Measurements from ENCODE around the gene PLEKHG3.

Gene PLEKHG3

DNA sequence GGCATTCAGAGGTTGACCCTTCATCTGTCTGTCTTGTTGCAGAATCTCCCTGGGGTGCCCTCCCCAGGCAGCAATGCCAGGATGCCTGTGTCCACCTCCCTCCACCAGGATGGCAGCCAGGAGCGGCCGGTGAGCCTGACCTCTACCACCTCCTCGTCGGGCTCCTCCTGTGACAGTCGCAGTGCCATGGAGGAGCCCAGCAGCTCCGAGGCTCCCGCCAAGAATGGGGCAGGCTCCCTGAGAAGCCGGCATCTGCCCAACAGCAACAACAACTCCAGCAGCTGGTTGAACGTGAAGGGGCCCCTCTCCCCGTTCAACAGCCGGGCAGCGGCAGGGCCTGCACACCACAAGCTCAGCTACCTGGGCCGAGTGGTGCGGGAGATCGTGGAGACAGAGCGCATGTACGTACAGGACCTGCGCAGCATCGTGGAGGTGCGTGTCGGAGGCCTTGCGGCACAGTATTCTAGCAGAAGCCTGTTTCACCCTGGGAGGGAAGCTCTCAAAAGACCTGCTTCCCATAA lies 23.4 kb downstream of the PLEKHG3 start:
- no peak for DNase-seq (ENCODE audit: low spot score)

DNA sequence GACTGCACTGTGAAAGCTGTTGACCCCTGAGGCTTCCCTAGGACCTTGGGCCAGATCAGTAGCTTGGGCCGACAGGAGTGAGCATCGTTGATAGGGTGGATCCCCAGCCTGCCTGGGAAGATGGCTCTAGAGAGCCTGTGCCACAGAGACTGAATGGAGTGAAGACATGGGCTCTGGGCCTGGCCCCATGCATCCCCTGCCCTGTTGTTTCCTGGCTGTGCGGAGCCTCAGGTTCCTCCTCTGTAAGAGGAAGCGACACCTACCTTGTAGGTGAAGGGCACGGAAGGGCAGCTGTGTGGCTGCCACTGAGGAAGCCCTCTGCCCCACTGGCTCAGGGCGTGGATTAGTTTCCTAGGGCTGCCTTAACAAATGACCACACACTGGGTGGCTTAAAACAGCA lies 23.9 kb downstream of the PLEKHG3 start:
- DNase-seq (ENCODE audit: low spot score), result no peak

DNA sequence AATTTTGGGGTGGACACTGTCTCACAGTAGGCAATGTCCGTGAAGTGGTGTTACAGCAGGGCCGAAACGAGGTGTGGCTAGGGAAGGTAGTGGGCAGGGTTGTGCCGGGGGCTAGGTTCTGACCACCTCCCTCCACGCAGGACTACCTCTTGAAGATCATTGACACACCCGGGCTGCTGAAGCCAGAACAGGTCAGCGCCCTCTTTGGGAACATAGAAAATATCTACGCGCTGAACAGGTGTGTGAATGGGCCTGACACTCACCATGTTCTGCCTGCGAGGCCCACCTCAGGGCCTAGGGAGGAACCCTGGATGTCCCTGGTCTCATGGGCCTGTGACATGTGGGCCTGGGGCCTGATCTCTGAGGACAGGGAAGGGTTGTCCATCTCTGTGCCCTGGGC lies 24.6 kb downstream of the PLEKHG3 start:
- DNase-seq (ENCODE audit: low spot score), result no peak

DNA sequence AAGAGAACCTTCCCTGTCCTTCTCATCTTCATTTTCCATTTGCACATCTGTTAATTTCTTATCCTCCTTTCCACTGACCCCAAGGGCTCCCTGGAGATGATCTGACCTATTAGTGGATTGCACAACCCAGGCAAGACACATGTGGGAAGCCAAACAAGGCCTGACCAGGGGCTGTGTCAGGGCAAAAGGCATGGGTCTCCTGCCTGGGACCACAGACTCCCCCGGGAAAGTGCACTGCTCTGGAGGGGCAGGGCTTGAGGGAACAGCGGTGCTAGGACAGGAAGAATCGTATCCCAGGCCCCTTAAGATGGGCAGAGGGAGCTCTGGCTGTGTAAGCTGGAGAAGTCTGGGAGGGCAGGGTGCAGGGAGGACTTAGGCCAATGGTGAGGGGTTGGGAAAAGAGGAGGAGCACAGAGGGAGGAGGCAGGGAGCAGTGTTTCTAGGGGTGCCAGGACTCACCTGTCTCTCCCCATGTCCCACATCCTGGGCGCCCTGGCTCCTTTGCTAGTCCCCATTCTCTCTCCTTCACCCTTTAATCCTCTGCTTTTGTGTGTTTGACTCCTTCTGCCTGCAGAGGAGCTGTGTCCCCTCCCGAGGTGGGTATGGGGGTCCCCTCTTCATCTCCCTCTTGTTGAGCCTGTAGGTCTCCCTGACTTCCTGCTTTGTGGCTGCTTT lies 25.3 kb downstream of the PLEKHG3 start:
- no peak for DNase-seq (ENCODE audit: low spot score)

DNA sequence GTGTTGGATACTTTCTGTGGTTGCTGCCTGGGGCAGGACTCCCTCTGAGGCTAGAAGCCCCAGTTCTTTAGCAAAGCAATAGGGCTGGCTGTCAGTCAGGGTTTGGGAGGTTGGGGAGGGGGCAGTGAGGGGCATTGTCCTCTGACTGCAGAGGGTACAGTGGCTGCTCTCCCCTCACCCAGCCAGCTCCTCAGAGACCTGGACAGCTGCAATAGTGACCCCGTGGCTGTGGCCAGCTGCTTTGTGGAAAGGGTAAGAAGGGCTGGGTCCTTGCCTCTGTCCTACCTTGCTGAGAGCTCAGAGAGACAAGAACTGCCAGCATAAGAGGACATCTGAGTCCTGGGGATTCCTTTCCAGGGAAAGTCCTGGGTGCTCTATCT lies 25.8 kb downstream of the PLEKHG3 start:
- DNase-seq (ENCODE audit: low spot score), result no peak

DNA sequence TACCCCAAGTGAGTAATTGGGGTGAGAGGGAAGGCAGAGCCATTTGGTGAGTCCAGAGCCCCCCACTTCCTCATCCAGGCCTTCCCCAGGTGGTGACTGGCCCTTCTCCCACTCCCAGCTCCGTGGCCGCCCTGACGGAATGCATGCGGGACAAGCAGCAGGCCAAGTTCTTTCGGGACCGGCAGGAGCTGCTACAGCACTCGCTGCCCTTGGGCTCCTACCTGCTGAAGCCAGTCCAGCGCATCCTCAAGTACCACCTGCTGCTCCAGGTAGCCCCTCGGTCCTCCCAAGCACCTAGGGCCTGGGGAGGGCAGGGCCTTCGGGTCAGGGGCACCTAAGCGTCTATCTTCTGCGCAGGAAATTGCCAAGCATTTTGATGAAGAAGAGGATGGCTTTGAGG lies 26.5 kb downstream of the PLEKHG3 start:
- no peak for DNase-seq (ENCODE audit: low spot score)

DNA sequence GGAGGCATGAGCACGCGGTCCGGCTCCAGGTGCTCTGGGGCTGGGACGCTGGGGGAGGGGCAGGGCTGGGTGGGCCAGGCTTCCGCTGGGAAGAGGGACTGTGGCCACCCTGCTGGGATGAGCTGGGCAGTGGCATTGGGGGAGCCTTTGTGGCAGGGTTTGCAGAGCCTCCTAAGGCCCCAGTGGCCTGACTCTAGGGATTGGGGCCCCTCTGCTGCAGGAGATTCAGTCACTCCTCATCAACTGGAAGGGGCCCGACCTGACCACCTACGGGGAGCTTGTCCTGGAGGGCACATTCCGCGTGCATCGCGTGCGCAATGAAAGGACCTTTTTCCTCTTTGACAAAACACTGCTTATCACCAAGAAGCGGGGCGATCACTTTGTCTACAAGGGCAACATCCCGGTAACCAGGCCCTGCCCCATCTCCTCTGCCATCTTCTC lies 26.9 kb downstream of the PLEKHG3 start:
- DNase-seq (ENCODE audit: low spot score), result no peak

DNA sequence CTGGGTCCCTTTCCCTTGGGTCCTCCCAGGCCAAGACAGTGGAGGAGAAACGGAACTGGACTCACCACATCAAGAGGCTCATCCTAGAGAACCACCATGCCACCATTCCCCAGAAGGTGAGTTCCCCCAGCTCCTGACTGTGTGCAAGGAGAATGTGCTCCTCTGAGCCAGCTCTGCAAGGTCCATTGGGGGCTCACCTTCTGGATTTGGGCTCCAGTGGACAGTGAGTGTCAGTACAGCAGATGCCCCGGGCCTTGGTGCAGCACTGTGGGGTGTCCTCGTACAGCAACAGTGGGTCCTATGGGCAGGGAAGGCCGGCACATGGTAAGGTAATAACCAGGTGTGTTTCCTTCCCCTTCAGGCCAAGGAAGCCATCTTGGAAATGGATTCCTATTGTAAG lies 27.8 kb downstream of the PLEKHG3 start:
- no peak for DNase-seq (ENCODE audit: low spot score)

DNA sequence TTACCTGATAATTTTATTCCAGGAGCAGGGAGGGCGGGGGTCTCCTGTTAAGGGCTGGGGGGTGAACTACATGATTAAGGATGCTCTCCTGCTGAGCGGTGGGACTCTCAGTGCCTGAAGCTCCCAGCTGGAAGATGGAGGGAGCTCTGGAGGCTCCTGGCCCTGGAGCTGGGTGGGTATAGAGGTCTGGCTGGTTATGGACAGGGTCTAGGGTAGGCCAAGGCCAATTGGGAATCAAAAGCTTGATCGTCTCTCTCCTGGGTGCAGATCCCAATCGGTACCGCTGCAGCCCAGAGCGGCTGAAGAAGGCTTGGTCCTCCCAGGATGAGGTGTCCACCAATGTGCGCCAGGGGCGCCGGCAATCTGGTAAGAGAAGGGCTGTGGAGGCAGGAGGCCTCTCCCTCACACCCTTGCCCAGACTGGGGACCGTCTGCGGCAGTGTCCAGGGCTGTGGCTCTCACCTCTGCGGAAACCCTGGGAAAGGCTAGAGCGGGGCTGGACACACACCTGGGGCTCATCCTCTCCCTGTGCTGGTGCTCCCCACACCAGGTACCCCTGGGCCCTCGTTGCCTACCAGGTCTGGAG lies 28.4 kb downstream of the PLEKHG3 start:
- no peak for DNase-seq (ENCODE audit: low spot score)

DNA sequence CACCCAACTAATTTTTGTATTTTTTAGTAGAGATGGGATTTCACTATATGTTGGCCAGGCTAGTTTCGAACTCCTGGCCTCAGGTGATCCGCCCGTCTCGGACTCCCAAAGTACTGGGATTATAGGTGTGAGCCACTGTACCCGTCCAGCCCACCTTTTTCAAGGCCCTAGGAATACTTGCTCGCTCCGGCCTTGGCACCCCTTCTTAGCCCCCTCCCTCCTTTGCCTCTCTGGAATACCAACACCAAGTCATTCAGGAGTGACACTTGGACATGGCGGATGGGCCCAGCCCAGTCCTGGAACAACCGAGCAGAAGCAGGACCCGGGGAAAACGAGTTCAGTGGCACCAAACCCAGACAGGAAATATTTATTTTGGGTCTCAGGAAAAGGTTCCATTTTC lies 29.1 kb downstream of the PLEKHG3 start:
- DNase-seq (ENCODE audit: low spot score), result no peak

DNA sequence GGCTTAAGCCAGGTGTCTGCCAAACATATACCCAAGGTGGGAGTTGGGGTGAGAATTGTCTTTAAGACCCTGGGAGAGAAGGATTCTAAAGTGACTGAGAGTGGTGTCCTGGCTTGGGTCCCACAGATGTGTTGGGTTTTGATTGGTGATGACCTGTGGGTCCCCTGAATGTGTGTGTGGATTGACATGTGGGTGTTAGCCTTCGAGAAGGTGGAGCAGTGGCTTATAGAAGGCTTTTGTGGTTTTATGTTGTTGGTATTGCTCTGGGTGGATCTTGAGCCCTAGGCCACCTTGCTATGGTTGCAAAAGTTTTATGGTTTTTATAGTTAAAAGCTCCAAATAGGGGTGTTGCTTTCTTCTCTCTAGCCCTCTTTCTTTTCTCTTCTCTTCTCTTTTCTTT lies 29.7 kb downstream of the PLEKHG3 start:
- no peak for DNase-seq (ENCODE audit: low spot score)

DNA sequence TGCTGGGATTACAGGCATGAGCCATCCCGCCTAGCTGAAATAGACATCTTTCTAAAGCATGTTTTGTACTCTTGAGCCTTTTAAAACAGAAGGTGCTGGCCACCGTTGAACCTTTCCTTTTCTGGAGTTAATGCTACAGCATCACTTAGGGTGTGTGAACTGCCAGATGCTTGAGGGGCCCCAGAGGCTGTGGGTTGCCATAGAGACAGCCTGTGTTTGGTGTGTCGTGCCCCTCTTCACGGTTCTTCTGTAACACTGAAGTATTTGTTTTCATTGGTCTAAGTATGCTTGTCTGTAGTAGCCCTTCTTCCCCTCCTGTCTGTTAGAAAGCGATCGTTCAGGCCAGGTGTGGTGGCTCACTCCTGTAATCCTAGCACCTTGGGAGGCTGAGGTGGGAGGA lies 30.8 kb downstream of the PLEKHG3 start:
- DNase-seq (ENCODE audit: low spot score), result no peak

DNA sequence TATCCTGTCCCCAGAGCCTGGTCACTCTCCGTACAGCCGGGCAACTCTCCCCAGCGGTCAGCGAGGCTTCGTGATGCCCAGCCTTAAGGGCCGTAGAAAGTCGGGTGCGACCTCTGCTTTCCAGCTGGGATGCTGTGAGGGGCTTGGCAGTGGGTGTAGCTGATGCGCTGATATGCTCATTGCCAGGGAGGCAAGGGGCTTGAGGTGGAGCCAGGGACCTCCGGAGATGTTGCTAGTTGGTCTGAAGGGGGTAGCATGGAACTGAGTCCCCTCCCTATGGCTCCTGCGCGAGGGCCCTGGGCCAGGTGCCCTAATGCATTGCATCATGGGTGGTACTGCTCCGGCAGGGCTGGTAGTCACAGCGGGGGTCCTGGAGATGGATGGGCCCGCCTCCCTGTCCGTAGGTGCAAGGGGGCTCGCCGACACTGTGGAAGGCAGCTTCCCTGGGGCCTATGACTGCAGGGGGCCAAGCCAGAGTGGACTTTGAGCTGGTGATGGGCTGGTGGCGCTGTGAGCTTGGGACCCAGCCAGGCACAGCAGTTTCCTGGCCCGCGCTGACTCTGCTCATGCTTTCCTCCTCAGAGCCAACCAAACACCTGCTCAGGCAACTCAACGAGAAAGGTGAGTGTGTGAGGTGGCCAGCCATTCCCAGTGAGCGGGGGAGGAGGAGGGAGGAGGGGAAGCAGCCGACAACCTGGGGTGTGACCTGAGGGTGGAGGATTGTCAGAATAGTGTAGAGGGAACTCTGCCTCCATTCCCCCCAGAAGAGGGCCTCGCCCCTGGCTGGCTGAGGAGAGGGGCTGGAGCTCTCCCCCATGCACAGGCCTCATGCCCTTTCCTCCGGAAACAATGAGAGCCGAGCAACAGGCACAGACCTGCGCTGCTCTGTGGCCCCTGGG lies 32.3 kb downstream of the PLEKHG3 start:
- DNase-seq (ENCODE audit: low spot score), result no peak

DNA sequence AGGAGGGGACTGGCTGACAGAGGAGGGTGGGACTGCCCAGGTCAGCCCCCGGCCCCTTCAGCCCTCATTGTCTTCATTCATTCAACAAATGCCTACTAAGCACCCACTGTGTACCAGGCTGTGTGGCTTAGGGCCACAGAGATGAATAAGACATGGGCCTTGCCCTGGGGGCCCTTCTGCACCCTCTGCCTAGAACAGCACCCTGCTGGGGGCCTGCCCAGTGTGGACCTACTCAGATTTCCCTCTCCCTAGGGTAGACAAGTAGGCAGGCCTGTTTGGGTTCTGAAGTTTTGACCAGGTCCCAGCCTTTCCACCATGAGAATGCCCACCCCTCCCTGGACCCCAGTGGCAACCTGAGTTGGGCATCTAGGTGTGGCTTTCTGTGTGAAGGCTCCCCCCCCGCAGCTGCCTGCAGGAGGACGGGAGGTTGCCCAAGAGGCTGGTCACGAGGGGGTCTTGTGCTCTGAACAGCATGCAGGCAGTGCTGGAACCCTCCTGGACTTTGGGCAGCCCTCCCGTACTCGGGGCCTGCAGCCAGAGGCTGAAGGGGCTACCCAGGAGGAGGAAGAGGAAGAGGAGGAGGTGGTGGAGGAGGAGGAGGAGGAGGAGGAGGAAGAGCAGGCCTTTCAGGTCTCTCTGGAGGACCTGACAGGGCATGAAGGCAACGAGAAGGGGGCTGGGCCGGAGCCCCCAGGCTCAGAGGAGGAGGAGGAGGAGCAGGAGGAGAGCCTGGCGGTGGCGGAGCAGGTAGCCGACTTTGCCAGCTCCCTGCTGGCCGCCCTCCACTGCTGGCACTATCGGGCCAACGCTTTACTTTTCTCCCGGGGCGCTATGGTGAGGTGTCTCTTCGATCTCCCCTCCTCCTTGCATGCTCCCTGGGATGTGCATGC lies 33.4 kb downstream of the PLEKHG3 start:
- no peak for DNase-seq (ENCODE audit: low spot score)

DNA sequence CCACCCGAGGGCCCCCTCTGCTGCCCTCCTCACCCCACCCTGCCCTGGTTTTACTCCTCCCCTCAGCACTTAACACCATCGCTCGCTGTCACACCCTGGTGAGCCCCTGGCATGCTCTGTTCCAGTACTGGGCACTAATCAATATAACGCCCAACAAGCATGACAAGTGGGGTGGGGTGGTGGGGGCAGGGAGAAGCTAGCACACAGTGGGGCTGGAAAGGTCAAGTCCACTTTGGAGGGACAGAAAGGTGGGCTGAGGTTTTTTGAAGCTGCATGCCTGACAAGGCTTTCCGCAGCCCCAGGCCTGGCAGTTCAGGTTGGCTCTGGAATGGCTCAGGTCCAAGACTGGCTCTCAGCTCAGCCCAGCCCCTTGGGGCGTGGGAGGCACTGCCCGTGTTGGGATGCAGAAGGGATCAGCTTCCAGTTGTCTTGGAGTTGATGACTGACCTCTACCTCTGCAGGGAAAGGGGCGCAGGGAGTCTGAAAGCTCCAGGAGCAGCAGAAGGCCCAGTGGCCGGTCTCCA lies 34.1 kb downstream of the PLEKHG3 start:
- DNase-seq (ENCODE audit: low spot score), result no peak

DNA sequence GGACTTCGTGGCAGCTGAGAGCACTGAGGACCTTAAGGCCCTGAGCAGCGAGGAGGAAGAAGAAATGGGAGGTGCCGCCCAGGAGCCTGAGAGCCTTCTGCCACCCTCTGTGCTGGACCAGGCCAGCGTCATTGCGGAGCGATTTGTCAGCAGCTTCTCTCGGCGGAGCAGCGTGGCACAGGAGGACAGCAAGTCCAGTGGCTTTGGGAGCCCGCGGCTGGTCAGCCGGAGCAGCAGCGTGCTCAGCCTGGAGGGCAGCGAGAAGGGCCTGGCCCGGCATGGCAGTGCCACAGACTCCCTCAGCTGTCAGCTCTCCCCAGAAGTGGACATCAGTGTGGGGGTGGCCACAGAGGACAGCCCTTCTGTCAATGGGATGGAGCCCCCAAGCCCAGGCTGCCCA lies 37.0 kb downstream of the PLEKHG3 start:
- no peak for DNase-seq (ENCODE audit: low spot score)

DNA sequence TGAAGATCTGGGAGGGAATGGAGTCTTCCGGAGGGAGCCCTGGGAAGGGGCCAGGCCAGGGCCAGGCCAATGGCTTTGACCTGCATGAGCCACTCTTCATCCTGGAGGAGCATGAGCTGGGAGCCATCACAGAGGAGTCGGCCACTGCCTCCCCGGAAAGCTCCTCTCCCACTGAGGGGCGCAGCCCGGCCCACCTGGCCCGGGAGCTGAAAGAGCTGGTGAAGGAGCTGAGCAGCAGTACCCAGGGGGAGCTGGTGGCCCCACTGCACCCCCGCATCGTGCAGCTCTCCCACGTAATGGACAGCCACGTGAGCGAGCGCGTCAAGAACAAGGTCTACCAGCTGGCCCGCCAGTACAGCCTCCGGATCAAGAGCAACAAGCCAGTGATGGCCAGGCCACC lies 37.7 kb downstream of the PLEKHG3 start:
- DNase-seq (ENCODE audit: low spot score), result no peak

DNA sequence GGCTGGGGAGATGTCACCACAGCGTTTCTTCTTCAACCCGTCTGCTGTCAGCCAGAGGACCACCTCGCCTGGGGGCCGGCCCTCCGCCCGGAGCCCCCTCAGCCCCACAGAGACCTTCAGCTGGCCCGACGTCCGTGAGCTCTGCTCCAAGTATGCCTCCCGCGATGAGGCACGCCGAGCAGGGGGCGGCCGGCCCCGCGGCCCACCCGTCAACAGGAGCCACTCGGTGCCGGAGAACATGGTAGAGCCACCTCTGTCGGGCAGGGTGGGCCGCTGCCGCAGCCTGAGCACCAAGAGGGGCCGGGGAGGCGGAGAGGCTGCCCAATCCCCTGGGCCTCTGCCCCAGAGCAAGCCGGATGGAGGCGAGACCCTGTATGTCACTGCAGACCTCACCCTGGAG lies 38.8 kb downstream of the PLEKHG3 start:
- no peak for DNase-seq (ENCODE audit: low spot score)

DNA sequence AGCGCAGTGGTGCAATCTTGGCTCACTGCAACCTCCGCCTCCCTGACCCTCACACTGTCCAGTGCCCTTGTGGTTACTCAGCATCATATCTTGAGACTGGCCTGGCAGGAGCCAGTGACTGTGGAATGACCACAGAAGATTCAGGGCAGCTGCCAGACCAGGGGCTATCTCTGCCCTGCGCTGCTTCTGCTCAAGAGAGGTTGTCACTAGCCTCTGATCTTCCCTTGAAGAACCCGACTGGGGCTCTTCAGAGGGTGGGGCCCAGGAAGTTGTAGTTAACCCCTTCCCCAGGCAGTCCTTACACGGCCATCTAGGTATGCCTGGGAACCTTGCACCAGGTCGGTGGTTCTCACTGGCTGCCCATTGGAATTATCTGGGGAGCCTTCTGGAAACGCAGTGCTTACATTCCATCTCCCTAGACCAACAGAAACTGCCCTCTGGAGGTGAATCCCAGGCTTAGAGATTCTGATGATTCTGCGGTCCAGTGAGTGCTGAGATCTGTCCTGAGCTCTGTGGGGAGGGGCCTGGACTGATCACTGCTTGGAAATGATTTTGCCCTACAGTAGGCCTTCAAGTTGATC lies 41.4 kb downstream of the PLEKHG3 start:
- no peak for DNase-seq (ENCODE audit: low spot score)

DNA sequence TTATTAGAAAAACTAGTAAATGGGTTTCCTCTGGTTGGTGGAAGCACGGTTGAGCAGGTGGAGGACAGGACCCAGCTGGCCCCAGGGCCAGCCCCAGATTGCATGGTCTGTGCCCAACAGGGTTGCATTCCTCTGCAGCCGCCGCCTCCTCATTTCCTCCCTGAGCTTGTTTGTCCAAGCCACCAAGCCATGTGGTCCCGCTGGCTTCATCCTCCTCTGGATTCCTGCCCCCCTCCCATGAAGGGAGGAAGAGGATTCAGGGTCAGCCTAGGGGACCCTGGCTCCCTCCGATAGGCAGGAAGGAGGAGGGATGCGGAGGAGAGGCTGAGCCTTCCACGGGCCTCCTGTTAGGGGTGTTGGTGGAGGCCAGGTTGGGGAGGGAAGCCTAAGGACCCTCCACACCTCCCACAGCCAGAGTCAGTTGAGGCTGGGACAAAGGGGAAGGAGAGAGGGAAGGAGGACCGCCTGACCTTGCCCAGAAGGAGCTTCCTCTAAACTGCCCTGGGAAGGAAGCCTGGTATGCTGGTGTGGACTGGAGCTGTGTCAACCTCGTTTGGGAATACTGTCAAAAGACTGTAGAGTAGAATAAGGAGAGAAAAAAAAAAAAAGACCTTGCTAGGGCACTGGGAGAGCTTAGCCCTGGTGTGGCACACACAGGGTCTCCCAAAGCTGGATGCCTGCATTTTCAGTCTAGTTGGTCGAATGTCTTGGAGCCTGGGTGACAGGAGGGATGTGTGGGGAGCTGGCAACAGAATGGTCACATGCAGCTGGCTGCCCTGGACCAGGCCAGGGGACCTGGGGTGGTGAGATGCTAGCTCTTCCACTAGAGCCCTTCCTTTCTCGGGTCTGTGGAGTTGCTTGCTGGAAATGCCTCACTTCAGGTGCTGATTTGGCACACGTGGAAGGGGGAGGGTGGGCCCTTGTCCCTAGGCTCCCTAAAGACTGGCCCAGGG lies 42.4 kb downstream of the PLEKHG3 start:
- no peak for DNase-seq (ENCODE audit: low spot score)
